Astrocyte of the cerebellum (primary cell): ENCODE results near the gene PLA2G4A.
A peak's percentile ranks its signal among the peaks of the same experiment; 100 is the strongest.

Experiments used
- DNase-seq: peaks from one replicate; pipeline ENCODE4 v3.0.0-alpha.2; 2011; ENCODE audit warnings: low read depth
- H3K4me3 ChIP-seq: 2 replicates; pipeline ENCODE4 v1.5.1; 2011; ENCODE audit warnings: mild to moderate bottlenecking, low read depth, low read length, moderate library complexity
- CTCF ChIP-seq: IDR thresholded peaks from 2 replicates; pipeline ENCODE4 v1.5.1; 2012; ENCODE audit warnings: low read length, low read depth, moderate library complexity, mild to moderate bottlenecking; ENCODE audit errors: missing control alignments
- in situ Hi-C: cut with HindIII; loops from 2 replicates; pipeline ENCODE4 v1.10.0; 2017; ENCODE audit warnings: low sequenced_read_pairs

PLA2G4A gene

DNA sequence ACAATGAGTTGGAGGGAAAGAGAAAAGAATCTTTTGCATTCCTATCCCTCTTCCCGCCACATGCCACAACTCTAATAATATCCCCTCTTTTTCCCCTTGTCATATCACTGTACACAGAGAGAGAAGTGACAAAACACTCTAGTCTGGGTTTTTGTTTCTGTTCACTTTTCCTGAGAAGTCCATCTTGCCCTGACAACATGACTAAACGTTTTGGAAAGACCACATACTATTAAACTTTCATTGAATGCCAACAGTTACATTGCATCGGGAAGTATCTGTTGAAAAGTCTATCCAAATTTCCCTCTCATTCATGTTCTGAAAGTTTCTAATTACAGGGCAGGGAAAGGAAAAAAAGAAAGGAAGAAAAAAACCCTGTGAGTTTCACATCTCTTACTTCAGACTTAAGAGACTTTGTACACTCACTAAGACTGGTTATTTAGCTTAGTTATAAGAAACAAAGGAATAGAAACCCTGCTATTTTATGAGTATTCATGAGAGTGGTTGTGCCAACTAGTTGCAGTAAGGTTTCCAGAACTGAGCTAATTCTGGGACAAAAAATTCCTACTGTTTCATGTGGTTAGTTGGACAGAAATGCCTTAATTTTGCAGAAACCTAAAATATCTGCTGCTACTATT lies 16.9 kb downstream of the PLA2G4A start:
- in situ Hi-C loops = no loop called here
- no peak overlapping the region for H3K4me3 ChIP-seq
- DNase-seq = peak; percentile 53
- no peak for TF ChIP-seq CTCF

GRCh38 chr1:186848509-186849130 lies 19.9 kb downstream of the PLA2G4A start:
- H3K4me3 ChIP-seq = no peak overlapping the region
- no peak for DNase-seq
- in situ Hi-C loops = no loop called here
- no peak for TF ChIP-seq CTCF

DNA sequence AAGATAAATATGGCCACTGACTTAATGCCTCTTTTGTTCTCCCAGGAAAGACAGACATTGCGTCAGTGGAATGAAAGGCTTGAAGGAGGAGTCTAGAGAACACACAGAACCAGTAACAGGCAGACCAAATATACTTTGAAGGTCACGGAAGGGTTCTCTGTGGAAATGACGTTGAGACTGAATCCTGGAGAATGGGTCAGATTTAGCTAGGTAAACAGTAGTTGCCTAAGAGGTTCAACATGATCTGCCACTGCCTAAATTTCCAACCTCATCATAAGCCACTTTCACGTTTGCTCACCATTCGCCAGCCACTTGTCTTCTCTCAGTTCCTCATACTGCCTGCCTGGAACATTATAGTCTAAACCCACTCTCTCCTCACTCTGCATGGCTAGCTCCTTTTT lies 20.5 kb downstream of the PLA2G4A start:
- TF ChIP-seq CTCF = no peak
- DNase-seq = no peak
- no peak overlapping the region for H3K4me3 ChIP-seq
- in situ Hi-C loops = no loop called here

GRCh38 chr1:186849826-186850225 lies 21.1 kb downstream of the PLA2G4A start:
- no peak for TF ChIP-seq CTCF
- no peak for DNase-seq
- H3K4me3 ChIP-seq = no peak overlapping the region
- in situ Hi-C loops = no loop called here

- no peak for TF ChIP-seq CTCF
- H3K4me3 ChIP-seq = no peak overlapping the region
- in situ Hi-C loops = no loop called here
- DNase-seq = no peak
Measured at GRCh38 chr1:186854102-186854501, 25.4 kb downstream of the PLA2G4A start.

GRCh38 chr1:186858923-186859322 lies 30.2 kb downstream of the PLA2G4A start:
- DNase-seq = no peak
- in situ Hi-C loops = no loop called here
- H3K4me3 ChIP-seq = no peak overlapping the region
- TF ChIP-seq CTCF = no peak

GRCh38 chr1:186859995-186860394 lies 31.2 kb downstream of the PLA2G4A start:
- no peak overlapping the region for H3K4me3 ChIP-seq
- DNase-seq = no peak
- TF ChIP-seq CTCF = no peak
- in situ Hi-C loops = no loop called here
